ENCODE results near the gene STK38. TPM values are rescaled to one million over a fixed set of nuclear protein-coding genes. Genes with fewer than 3 reads are reported as not detected.

Gene STK38
- total RNA-seq, 1 experiment from 2014 or later, result 44.7 TPM

DNA sequence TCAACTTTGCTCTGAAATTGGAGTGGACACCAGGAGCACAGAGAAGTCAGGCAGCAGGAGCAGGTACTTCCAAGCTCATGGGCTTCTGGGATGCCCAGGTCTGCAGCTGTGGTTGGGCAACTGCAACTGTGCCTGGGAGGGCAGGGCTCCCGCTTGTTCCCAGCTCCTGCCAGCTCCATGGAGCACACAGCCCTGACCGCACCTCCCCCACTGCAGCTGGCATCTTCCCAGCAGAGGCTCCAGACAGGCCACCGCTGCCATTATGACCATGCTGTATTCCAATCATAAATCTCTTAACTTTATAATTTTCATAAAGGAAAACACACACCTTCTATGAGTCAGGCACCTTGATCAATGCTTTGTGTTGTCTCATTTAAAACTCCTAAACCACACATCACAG lies 36.9 kb downstream of the STK38 start:
- ATAC-seq (no peak), DNase-seq (ENCODE audit: low read depth, low spot score) (no peak)
- Histone ChIP-seq H3K27ac (ENCODE audit: low read length) (no peak overlapping the region), H3K4me1 (ENCODE audit: control insufficient read depth, insufficient read depth, low read length) (no peaks in the 10 kb centered on the region), H3K36me3 (ENCODE audit: control insufficient read depth, insufficient read depth, low read length) (peaks cover 4% of the 10 kb centered on the region; the same call in 1 of the 2 replicates), H3K9me3 (ENCODE audit: control insufficient read depth, insufficient read depth, low read depth, low read length) (no peaks in the 10 kb centered on the region), H3K4me3 (ENCODE audit: low read depth in 2 of 2, low read length in 2 of 2) (no peak overlapping the region), H3K27me3 (ENCODE audit: control insufficient read depth, insufficient read depth, low read length) (no peaks in the 10 kb centered on the region)
- BruUV-seq (replicated peaks), result no TSS peak
- intact Hi-C loops (cut with micrococcal nuclease; ENCODE audit: unreplicated experiment) (no loop called here), in situ Hi-C loops (cut with HindIII; ENCODE audit: low pct_unique_long_range_greater_than_20kb, low sequenced_read_pairs) (no loop called here)
- CTCF ChIA-PET, result no interaction called here
- POLR2A ChIA-PET, result no interaction called here
- no peak for TF ChIP-seq TCF7L2 (IDR thresholded peaks at IDR 0.05; ENCODE audit: low read depth, low read length)
- TF ChIP-seq, protein P1, sequence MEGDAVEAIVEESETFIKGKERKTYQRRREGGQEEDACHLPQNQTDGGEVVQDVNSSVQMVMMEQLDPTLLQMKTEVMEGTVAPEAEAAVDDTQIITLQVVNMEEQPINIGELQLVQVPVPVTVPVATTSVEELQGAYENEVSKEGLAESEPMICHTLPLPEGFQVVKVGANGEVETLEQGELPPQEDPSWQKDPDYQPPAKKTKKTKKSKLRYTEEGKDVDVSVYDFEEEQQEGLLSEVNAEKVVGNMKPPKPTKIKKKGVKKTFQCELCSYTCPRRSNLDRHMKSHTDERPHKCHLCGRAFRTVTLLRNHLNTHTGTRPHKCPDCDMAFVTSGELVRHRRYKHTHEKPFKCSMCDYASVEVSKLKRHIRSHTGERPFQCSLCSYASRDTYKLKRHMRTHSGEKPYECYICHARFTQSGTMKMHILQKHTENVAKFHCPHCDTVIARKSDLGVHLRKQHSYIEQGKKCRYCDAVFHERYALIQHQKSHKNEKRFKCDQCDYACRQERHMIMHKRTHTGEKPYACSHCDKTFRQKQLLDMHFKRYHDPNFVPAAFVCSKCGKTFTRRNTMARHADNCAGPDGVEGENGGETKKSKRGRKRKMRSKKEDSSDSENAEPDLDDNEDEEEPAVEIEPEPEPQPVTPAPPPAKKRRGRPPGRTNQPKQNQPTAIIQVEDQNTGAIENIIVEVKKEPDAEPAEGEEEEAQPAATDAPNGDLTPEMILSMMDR (IDR thresholded peaks at IDR 0.05), result no peak
- no peak for TF ChIP-seq POLR2AphosphoS5 (IDR thresholded peaks at IDR 0.05; ENCODE audit: low read depth, low read length)
- TF ChIP-seq, protein P2, sequence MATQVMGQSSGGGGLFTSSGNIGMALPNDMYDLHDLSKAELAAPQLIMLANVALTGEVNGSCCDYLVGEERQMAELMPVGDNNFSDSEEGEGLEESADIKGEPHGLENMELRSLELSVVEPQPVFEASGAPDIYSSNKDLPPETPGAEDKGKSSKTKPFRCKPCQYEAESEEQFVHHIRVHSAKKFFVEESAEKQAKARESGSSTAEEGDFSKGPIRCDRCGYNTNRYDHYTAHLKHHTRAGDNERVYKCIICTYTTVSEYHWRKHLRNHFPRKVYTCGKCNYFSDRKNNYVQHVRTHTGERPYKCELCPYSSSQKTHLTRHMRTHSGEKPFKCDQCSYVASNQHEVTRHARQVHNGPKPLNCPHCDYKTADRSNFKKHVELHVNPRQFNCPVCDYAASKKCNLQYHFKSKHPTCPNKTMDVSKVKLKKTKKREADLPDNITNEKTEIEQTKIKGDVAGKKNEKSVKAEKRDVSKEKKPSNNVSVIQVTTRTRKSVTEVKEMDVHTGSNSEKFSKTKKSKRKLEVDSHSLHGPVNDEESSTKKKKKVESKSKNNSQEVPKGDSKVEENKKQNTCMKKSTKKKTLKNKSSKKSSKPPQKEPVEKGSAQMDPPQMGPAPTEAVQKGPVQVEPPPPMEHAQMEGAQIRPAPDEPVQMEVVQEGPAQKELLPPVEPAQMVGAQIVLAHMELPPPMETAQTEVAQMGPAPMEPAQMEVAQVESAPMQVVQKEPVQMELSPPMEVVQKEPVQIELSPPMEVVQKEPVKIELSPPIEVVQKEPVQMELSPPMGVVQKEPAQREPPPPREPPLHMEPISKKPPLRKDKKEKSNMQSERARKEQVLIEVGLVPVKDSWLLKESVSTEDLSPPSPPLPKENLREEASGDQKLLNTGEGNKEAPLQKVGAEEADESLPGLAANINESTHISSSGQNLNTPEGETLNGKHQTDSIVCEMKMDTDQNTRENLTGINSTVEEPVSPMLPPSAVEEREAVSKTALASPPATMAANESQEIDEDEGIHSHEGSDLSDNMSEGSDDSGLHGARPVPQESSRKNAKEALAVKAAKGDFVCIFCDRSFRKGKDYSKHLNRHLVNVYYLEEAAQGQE (IDR thresholded peaks at IDR 0.05; ENCODE audit: insufficient read depth in 1 of 2, low read depth in 2 of 2, low read length in 1 of 2), result no peak

DNA sequence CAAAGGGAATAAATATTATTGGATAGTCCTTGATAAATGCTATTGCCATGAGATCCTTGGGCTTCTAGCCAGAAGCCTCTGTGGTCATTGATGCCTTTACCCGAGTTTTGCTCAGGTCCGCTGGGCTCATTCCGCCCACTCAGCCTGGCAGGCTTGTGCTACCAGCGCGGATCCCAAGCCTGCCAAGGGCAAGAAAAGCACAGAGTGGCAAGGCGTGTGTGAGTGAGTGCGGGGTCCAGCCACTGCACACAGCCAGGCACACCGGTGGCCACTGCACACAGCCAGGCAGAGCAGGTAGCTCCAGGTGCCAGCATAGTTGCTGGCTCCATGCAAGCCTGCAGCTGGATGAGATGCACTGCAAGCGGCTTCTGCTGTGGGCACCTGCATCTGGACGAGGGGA lies 38.7 kb downstream of the STK38 start:
- H3K27me3 ChIP-seq (ENCODE audit: control insufficient read depth, insufficient read depth, low read length), result no peaks in the 10 kb centered on the region
- no peak overlapping the region for H3K27ac ChIP-seq (ENCODE audit: low read length)
- DNase-seq (ENCODE audit: low read depth, low spot score) (no peak), ATAC-seq (no peak)
- no peaks in the 10 kb centered on the region for H3K9me3 ChIP-seq (ENCODE audit: control insufficient read depth, insufficient read depth, low read depth, low read length)
- no peaks in the 10 kb centered on the region for H3K4me1 ChIP-seq (ENCODE audit: control insufficient read depth, insufficient read depth, low read length)
- peaks cover 4% of the 10 kb centered on the region; the same call in 1 of the 2 replicates for H3K36me3 ChIP-seq (ENCODE audit: control insufficient read depth, insufficient read depth, low read length)
- CTCF ChIA-PET, result no interaction called here
- in situ Hi-C loops (cut with HindIII; ENCODE audit: low pct_unique_long_range_greater_than_20kb, low sequenced_read_pairs), result no loop called here
- no TSS peak for BruUV-seq (replicated peaks)
- POLR2A ChIA-PET, result no interaction called here
- intact Hi-C loops (cut with micrococcal nuclease; ENCODE audit: unreplicated experiment), result no loop called here
- TF ChIP-seq, protein P2 (IDR thresholded peaks at IDR 0.05; ENCODE audit: insufficient read depth in 1 of 2, low read depth in 2 of 2, low read length in 1 of 2), result no peak
- TF ChIP-seq SIN3A (IDR thresholded peaks at IDR 0.05; ENCODE audit: borderline replicate concordance, insufficient read depth, low read depth, low read length), result no peak
- no peak overlapping the region for H3K4me3 ChIP-seq (ENCODE audit: low read depth in 2 of 2, low read length in 2 of 2)
